Kidney capillary endothelial cell (primary cell): ENCODE measurements around the gene DKC1.
"Not testable (repeated sequence)": the region's sequence is repeated elsewhere in the genome, so short reads cannot be mapped to it uniquely, and the experiment has no call there.

Experiments
- DNase-seq: peaks from one replicate; pipeline ENCODE4 v3.0.0-alpha.2; 2018; ENCODE audit warnings: low spot score

Gene DKC1

GRCh38 chrX:154818916-154819770 lies 56.5 kb downstream of the DKC1 start:
- no peak for DNase-seq

- no peak for DNase-seq
These were observed 57.2 kb downstream of the DKC1 start for GRCh38 chrX:154819771-154820341.

- no peak for DNase-seq
These were observed 58.9 kb downstream of the DKC1 start for GRCh38 chrX:154821523-154821922.

- no peak for DNase-seq
These were observed 59.4 kb downstream of the DKC1 start for GRCh38 chrX:154822029-154822428.

DNA sequence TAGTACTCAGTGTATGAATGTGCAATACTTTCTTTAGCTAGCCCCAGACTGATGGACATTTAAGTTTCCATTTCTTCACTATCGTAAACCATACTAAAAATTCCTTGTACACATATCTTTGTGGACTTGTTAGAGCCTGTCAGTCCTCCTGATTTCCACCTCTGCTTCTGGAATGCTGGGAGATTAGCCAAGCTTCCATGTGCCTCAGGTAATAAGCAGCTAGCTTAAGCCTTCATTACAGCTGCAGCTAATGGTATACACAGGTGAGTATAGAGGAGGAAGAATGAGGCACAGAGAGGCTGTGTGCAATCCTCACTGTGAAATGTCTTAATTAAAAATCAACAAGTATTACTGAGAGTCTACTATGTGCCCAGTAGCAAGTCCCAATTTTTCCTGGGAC lies 62.0 kb downstream of the DKC1 start:
- no peak for DNase-seq

DNA sequence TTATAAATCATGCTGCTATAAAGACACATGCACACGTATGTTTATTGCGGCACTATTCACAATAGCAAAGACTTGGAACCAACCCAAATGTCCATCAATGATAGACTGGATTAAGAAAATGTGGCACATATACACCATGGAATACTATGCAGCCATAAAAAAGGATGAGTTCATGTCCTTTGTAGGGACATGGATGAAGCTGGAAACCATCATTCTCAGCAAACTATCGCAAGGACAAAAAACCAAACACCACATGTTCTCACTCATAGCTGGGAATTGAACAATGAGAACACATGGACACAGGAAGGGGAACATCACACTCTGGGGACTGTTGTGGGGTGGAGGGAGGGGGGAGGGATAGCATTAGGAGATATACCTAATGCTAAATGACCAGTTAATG lies 62.9 kb downstream of the DKC1 start:
- not testable (repeated sequence) for DNase-seq
